ENCODE measurements around the gene OSMR.
"Not testable (repeated sequence)": the region's sequence is repeated elsewhere in the genome, so short reads cannot be mapped to it uniquely, and the experiment has no call there.

The OSMR gene

DNA sequence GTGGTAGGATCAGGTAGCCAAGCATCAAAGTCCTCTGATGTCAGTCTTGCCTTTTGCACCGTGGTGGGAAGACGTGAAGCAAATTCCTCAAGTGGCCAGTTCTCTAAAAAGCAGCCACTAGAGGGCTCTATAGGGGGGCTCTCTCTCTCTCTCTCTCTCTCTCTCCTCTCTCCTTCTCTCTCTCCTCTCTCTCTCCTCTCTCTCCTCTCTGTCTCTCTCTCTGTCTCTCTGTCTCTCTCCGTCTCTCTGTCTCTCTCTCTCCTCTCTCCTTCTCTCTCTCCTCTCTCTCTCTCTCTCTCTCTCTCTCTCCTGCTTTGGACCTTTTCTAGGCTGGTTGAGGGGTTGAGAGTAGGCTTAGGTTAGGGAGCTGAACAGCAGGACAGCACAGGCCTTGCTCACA lies 13.9 kb upstream of the OSMR start:
- DNase-seq: no peak

DNA sequence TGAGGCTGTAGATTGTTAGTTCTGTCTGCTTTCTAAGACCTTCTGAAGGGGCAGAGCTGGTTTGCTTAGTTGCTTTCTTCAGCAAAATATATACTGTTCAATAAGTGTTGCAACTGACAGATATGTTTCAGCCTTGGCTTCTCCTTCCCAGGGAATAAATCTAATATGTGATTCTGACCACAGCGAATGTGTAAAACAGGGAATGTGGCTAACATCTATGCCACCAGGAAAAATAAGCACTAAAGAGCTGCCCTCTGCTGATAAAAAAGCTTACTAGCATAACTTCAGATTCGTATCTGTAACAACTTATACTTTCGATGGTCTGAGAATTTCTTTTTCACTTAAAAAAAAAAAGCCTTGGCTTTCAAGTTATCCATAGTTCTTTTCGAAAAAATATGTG lies 13.0 kb upstream of the OSMR start:
- no peak for DNase-seq

DNA sequence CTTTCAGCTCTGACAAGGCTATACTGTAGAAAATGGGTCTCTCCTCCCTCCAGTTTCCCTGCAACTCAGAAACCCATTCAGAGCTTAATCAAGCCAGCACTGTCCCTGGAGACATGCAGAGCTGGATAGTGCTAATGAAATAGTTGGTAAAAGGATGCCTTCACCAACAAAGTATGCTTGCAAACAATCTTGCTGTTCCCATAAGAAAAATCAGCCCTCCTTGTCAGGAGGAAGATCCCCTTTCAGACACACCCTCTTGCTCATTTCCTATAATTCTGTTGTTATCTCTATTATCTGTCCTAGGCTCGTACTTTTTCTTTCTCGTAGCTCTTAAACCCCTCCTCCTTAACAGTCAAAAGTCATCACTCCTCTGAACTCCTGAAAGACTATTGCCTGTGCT lies 9.9 kb upstream of the OSMR start:
- DNase-seq: no peak

DNA sequence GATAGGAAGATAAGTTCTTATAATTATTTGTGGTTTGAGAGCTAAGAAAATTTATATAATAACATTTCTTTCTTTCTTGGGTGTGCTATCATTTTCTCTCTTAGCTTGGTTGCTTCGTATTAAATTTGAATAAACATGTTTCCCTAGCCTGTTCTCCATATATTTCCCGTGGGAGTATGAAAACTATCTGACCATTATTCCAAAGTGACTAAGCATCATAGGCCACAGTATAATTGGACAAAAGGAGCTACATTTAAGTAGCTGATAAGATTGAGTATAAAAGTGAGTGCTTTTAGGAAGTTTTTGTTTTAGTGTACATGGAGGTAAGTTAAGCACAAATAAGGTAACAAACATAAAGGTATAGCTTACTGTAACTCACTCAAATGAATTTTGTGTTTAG lies 8.4 kb upstream of the OSMR start:
- no peak for DNase-seq

DNA sequence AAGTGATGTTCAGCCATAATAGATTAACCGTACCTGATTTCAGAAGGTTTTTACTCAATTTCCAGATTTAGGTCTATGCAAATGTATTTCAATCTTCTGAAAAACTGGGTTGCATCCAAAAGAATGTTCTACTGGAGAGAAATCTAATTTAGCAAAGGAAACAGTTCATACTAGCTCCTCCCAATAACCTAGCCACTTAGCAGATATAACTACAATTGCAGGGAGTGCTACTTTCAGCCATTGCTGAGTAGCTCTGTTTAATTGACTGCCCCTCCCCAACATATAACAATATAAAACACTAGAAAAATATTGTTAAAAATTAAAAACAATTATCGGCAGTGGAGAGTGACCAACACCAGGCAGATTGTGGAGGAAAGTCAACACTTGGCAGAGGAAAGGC lies 7.9 kb upstream of the OSMR start:
- no peak for DNase-seq

DNA sequence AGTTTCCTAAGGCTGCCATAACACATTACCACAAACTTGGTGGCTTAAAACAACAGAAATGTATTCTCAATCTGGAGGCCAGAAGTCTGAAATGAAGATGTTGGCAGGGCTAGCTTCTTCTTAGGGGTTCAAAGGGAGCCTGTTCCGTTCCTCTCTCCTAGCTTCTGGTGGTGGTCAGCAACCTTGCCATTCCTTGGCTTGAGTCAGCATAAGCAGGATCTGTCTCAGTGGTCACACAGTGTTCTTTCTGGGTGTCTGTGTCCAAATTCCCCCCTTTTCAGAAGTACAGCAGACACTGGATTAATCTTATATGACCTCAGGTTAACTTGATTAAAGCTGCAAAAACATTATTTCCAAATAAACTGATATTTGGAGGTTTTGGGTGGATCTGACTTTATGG lies 2.1 kb upstream of the OSMR start:
- DNase-seq: no peak

DNA sequence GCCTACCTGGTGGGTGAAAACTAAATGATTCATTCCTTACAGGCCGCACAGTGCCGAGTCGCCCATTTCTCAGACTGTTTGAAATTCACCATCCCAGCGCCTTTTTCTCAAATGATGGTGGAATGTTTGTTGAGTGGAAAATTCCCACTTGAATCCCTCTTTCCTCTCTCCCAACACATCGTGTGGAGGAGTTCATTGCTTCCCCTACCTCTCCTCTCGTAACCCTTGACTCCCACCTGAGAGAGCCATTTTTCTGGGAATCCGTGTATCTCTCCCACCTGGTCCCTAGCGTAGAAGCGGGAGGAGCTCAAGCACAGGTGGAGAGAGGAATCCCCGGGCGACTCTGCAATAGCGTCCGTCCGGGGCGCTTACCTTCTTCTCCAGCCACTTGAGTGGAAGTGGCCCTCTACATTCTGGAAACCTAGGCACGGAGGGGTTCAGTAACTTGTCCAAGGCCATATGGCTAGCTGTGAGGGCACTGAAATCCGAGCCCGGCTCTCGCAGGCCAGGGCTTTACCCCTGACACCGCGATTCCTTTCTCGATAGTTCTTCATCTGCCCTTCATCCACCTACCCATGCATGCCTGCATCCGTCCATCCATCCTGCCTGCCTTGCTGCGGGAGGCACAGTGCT lies 683 bp downstream of the OSMR start:
- DNase-seq: no peak

DNA sequence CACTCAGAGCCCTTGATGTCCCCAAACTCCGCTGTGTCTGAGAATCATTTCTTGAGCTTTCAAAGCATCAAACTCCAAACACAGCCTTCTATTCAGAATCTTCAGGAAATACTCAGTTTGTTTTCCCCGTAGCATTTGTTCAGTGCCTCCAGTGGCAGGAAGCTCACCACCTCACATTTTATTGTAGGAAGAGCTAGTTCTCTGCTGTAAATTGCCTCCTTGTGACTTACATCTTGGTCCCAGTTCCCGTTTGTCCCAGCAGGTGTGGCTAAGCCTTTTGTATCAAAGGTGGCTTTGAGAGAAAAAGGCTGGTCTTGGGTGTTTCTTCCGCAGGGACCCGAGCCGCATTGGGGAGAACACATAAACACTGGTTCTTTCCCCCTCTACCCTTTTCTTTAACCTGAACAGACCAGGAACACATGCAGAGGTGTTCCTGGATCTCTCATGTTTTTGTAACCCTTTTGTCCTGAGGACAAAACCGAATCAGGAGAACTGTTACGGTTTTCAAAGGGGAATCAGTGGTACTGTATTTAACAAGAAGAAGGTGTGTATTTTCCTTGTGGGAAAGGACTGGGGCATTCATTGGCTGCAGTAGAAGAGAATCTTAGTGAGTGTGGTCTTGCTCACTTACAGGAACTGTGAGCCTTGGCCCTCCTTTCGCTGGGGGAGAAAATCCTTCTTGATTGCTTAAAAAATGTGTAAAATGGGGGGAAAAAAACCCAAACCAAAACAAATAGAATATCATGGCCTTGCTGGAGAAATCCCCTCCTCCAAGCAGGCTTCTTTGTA lies 1.9 kb downstream of the OSMR start:
- DNase-seq: no peak

DNA sequence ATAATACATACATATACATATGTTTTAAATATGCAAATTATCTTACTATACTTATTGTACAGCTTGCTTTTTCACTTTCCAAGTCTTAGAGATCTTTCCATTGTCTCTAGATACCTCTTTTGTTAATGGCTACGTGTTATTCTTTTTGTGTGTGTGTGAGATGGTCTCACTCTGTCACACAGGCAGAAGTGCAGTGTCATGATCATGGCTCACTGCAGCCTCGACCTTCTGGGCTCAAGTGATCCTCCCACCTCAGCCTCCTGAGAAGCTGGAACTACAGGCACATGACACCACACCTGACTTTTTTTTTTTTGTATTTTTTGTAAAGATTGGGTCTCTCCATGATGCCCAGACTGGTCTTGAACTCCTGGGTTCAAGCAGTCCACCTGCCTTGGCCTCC lies 2.8 kb downstream of the OSMR start:
- no peak for DNase-seq

DNA sequence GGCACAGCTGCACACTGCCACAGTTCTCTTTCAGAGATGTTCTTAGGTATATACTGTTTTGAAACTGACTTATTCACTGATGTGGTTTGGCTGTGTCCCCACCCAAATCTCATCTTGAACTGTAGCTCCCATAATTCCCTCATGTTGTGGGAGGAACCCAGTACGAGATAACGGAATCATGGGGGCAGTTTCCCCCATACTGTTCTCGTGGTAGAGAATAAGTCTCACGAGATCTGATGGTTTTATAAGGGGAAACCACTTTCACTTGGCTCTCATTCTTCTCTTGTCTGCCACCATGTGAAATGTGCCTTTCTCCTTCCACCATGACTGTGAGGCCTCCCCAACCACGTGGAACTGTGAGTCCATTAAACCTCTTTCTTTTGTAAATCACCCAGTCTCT lies 5.8 kb downstream of the OSMR start:
- not testable (repeated sequence) for DNase-seq

DNA sequence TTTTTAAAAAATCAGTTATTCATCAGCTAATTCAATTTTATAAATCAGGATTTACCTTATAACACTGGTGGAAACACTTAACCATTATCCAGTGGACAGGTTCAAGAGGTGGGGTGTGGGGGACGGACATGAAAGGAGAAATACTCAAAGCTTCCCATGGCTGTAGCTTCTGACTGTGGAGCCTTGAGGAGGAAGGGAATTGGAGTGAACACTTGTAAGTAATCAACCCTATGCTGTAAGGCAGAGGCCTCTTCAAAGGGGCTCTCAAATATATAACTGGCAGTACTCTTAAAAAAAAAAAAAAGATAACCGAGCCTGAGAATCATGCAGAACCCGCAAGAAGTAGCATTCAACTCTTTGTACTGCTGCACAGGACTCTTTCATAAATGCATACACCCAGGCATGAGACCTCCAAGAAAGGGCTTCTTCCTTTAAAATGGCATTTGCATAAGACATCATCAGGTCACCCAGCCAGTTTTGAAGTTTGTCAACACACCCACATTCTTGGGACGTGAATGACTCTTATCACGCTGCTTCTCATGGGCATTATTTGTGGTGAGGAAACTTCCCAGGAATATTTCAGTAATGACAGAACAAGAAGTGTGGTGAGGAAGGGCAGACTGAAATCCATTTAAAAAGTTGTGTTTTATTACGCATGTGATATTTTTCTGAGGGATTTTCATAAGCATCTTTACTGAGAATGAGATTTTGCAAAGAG lies 8.1 kb downstream of the OSMR start:
- DNase-seq: no peak

DNA sequence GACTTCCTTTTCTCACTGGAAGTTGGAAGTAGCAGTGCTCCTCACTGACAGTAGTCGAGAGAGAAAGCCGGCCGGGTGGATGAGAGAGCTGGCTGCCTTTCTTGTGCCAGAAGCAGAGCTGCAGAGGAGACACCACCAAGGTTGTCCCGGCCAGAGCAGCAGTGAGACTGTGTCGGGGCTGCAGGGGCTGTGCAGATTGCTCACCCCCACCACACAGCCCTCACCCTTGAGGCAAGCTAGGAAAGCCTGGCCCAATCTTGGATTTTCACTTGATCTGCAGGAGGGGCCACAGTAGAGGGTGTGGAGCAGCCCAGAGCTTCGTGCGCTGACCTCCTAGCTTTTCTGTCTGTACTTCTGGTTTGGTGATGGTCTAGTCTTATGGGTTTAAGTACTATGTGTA lies 9.1 kb downstream of the OSMR start:
- no peak for DNase-seq

DNA sequence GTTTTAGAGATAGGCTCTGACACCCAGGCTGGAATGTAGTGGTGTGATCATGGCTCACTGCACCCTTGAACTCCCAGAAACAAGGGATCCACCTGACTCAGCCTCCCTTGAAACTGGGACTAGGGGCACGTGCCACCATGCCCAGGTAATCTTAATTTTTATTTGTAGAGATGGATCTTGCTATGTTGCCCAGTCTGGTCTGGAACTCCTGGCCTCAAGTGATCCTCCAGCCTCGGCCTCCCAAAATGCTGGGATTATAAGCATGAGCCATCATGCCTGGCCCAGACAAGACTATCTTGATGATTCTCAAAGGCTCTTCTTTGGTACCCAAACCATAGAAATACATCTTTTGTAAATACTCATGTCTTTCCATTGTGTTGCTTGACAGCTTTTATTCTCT lies 10.8 kb downstream of the OSMR start:
- no peak for DNase-seq

DNA sequence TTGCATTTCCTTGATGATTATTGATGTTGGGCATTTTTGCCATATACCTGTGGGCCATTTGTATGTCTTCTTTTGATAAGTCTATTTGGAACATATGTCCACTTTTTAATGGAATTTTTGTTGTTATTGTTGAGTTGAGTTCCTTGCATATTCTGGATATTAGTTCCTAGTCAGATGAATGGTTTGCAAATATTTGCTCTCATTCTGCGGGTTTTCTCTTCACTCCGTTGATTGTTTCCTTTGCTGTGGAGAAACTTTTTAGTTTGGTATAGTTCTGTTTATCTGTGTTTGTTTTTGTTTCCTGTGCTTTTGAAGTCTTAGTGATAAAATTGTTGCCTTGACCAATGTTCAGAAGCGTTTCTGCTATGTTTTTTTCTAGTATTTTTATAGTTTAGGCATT lies 13.0 kb downstream of the OSMR start:
- DNase-seq: no peak

DNA sequence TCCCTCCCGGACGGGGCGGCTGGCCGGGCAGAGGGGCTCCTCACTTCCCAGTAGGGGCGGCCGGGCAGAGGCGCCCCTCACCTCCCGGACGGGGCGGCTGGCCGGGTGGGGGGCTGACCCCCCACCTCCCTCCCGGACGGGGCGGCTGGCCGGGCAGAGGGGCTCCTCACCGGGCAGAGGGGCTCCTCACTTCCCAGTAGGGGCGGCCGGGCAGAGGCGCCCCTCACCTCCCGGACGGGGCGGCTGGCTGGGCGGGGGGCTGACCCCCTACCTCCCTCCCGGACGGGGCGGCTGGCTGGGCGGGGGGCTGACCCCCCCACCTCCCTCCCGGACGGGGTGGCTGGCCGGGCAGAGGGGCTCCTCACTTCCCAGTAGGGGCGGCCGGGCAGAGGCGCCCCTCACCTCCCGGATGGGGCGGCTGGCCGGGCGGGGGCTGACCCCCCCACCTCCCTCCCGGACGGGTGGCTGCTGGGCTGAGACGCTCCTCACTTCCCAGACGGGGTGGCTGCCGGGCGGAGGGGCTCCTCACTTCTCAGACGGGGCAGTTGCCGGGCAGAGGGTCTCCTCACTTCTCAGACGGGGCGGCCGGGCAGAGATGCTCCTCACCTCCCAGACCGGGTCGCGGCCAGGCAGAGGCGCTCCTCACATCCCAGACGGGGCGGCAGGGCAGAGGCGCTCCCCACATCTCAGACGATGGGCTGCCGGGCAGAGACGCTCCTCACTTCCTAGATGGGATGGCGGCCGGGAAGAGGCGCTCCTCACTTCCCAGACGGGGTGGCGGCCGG lies 16.4 kb downstream of the OSMR start:
- not testable (repeated sequence) for DNase-seq

DNA sequence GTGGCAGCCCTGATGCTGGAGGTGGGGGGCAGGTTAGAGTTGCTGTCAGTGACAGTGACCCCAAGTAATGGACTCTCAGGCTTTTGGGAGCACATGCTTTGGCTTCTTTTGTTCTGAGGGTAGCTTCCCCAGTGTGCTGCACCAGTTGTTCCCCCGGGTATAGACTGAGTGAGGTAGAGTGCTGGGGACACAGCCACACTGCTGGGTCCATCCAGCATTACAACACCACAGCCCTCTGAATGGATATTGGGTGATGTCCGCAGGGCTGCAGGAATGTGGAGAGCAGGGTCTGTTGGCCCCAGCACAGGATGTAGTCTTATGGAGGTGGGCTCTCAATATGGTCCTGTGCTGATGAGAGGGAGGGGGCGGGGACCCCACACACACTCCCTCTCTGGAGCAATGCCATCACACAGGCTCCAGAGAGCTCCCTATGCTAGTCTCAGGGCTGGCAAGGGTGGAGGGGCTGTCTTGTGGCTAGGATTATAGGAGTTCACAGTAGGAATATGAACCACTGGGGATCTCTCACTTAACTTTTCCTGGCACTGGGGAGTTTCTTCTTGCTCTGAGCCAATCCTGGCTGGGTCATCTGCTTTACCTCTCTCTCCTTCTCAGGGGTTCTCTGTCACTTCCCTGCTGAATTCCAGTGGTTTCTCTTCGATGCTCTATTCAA lies 20.7 kb downstream of the OSMR start:
- no peak for DNase-seq

DNA sequence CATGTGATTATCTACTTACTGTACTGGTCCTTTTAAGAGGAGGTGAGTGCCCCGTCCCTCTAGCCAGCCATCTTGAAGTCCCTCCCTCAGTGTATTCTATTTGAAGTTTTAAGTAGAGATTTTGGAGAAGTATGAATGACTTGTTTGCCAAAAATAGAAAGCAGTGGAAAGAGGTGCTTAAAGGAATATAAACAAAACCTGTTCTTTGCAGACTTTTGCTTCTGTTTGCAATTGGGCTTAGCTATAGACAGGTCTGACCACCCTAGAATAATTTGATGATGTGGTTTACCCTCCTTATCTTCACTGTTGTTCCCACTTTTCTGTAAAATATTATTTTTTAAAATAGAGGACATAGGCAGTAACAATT lies 21.2 kb downstream of the OSMR start:
- no peak for DNase-seq

DNA sequence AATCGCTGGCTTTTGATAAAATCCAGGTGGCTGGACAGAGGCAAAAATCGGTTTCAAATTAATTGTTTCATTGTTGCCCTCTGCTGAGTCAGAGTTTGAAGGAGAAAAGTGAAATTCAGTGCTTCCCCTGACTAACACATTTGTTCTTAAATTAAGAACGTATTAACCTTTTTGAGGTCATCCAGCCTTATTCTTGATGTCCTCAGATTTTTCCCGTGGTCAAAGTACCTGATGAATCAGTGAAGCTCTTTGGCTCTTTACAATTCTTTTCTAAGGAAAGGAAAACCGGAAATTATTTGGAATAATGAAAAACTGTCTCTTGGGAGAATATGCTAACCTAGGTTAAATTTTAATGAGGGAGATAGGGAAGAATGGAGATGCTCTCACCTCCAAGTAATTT lies 21.6 kb downstream of the OSMR start:
- DNase-seq: no peak

DNA sequence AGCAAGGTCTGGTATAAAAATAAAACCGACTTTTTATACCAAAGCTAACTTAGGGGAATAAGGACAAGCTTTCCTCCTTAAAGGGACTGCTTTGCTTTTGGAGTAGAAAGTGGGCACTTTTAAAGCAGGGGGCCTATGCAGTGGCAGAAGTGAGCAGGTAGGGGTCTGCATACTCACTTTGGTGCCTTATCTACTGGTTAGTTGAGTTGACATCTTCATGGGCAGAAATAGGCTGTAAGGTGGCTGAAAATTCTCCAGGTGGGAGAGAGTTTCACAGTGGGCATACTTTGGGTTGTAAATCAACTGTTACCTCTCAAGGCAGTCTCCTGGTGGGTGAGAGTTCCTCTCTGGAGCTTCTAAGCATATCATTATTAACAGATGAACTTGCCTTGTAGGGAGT lies 24.8 kb downstream of the OSMR start:
- no peak for DNase-seq

DNA sequence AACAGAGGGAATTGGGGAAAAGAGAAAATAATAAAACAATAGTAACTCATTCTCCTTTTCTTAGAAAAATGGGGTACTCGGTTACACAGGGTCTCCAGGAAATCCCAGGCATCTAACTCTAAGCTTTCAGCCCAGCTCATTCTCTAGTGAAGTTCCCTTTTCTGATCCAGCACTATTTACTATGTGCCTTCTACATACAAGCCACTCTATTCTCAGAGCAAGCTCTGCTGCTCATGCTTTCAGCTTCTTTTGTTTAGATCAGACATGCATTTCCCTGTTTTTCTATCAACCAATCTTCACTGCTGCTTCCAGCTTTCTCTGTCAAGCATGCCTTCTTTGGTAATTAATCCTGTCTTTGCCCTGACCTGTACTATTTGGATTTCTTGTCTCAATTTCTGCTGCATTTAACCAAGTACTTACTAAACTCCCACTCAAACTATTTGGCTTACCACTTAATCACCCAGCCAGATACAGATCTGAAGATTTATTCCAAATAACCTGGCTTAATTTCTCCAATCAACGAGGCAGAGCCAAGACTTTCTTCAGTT lies 25.3 kb downstream of the OSMR start:
- DNase-seq: no peak

DNA sequence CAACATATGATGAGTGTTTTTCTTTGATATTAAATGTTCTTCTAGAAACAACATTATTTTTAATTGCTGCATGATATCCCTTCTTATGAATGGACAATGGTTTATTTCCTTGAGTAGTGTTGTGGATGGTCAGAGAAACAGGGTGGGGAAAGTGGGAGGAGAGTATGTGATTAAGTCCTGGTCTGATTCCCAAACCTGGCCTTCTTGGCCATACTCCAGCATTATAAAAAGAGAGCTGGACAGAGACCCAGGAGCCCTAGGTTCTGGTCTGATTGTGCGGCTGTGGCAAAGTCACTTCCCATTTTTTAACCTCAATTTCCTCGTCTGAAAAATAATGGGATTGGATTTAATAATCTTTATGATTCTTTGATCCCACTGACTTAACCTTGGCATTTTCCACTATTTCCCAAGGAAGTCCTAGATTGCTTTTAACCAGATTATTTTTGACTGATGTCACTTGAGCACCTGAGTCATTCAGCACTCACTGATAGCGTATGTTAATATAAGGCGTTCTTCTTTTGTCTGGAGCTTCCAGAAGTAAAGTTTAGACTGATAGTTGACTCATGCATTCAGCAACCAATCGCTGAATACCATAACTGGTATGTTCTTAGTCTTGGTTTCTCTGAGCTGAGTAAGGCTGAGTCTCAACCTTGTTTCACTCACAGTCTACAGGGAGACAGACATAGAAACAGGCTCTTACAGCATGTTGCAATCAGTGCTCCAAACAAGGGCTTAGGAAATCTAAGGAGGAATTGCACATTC lies 26.2 kb downstream of the OSMR start:
- DNase-seq: no peak

DNA sequence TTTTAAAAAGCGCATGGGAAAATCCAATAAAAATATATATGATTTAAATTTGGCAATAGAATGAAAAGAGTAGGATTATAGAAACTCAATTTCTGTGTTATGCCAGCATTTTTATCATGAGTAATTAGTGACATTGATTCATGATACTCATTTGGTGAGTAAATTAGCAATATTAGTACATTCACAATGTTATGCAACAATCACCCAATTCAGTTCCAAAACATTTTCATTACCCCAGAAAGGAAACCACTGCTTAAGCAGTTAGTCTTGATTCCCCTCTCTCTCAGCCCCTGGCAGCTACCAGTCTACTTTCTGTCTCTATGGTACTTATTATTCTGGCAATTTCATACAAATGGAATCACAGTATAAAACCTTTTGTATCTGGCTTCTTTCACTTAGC lies 27.0 kb downstream of the OSMR start:
- DNase-seq: no peak
